T-helper 1 cell treated with Interleukin-12 subunit alpha and Interleukin-12 subunit beta and Interleukin-4 antibody, amounts not matched to agents 30 ng/mL and 1 ng/mL, for 36 hours (primary cell): Measurements from ENCODE around the gene FAM20C. TPM values are rescaled to one million over a fixed set of nuclear protein-coding genes. Genes with fewer than 3 reads are reported as not detected.
"Not testable (repeated sequence)": the region's sequence is repeated elsewhere in the genome, so short reads cannot be mapped to it uniquely, and the experiment has no call there.

Source experiments
- intact Hi-C: fragments of 100-400 bp; cut with micrococcal nuclease; formaldehyde crosslinking; loops from one replicate; pipeline ENCODE4 v1.15.1; 2024
- total RNA-seq: library from RNA; stranded (reverse); gene quantifications from 2 replicates; pipeline ENCODE4 v1.2.3, GENCODE V29; 2022

The FAM20C gene
- total RNA-seq, 1 donor from 2014 or later = not detected

GRCh38 chr7:240887-241421 lies 48.6 kb downstream of the FAM20C start:
- intact Hi-C loops = no loop called here

- intact Hi-C loops = no loop called here
Measured at GRCh38 chr7:241513-241912, 49.1 kb downstream of the FAM20C start.

GRCh38 chr7:242826-243579 lies 50.6 kb downstream of the FAM20C start:
- intact Hi-C loops = not testable (repeated sequence)

GRCh38 chr7:243580-243978 lies 51.2 kb downstream of the FAM20C start:
- intact Hi-C loops = not testable (repeated sequence)

GRCh38 chr7:244974-245373 lies 52.6 kb downstream of the FAM20C start:
- intact Hi-C loops = no loop called here

- intact Hi-C loops = no loop called here
Measured at GRCh38 chr7:245574-246295, 53.4 kb downstream of the FAM20C start.

- intact Hi-C loops = no loop called here
Measured at GRCh38 chr7:246451-246850, 54.1 kb downstream of the FAM20C start.

- intact Hi-C loops = no loop called here
Measured at GRCh38 chr7:247181-247580, 54.8 kb downstream of the FAM20C start.

- intact Hi-C loops = no loop called here
Measured at GRCh38 chr7:247636-248035, 55.3 kb downstream of the FAM20C start.

GRCh38 chr7:248732-249435 lies 56.5 kb downstream of the FAM20C start:
- intact Hi-C loops = no loop called here

- intact Hi-C loops = no loop called here
Measured at GRCh38 chr7:249989-250388, 57.6 kb downstream of the FAM20C start.

GRCh38 chr7:250523-250922 lies 58.2 kb downstream of the FAM20C start:
- intact Hi-C loops = no loop called here

- intact Hi-C loops = no loop called here
Measured at GRCh38 chr7:251005-251404, 58.6 kb downstream of the FAM20C start.

GRCh38 chr7:251446-252175 lies 59.2 kb downstream of the FAM20C start:
- intact Hi-C loops = no loop called here

GRCh38 chr7:252216-252965 lies 60.0 kb downstream of the FAM20C start:
- intact Hi-C loops = no loop called here

- intact Hi-C loops = no loop called here
Measured at GRCh38 chr7:252981-253380, 60.6 kb downstream of the FAM20C start.

- intact Hi-C loops = no loop called here
Measured at GRCh38 chr7:253581-254336, 61.4 kb downstream of the FAM20C start.

GRCh38 chr7:254337-255037 lies 62.1 kb downstream of the FAM20C start:
- intact Hi-C loops = no loop called here

- intact Hi-C loops = no loop called here
Measured at GRCh38 chr7:255038-255435, 62.7 kb downstream of the FAM20C start.
